ENCODE results near the gene OMP. TPM values are rescaled to one million over a fixed set of nuclear protein-coding genes. Genes with fewer than 3 reads are reported as not detected.

Gene OMP
- polyA plus RNA-seq, 3 donors, result 0.29 to 0.64 TPM; not detected in 1

GRCh38 chr11:77129069-77129841 lies 26.6 kb downstream of the OMP start:
- no peak for DNase-seq (ENCODE audit: extremely low read depth in 1 of 11, low read depth in 9 of 11, low spot score in 4 of 11)

DNA sequence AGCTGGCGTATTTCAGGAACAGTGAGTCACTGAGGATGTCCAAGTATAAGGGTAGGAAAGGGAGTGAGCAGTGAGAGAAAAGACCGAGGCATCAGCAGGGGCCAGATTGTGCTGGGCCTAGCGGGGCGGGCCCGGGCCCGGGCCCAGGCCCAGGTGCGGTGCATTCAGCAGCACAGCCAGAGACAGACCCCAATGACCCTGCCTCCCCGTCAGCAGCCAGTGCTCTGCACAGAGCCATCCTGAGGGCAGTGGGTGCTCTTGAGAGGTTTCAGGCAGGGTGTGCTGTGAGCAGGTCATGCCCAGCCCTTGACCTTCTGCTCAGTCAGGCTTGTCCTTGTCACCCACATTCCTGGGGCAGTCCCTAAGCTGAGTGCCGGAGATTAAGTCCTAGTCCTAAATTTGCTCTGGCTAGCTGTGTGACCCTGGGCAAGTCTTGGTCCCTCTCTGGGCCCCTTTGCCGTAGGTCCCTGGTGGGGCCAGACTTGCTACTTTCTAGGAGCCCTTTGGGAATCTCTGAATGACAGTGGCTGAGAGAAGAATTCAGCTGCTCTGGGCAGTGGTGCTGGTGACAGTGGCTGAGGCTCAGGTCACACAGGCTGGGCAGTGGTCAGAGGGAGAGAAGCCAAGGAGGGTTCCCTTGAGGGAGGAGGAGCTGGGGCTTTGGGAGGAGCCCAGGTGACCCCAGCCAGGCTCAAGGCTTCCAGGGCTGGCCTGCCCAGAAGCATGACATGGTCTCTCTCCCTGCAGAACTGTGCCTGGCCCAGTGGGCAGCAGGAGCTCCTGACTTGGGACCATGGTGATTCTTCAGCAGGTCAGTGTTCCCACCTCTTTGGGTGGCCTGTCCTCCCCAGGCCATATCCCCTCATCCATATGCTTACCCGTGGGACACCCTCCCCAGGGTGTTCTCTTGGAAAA lies 27.5 kb downstream of the OMP start:
- no peak for DNase-seq (ENCODE audit: extremely low read depth in 1 of 11, low read depth in 9 of 11, low spot score in 4 of 11)

- no peak for DNase-seq (ENCODE audit: extremely low read depth in 1 of 11, low read depth in 9 of 11, low spot score in 4 of 11)
These were observed 28.3 kb downstream of the OMP start for GRCh38 chr11:77130763-77131513.

GRCh38 chr11:77131560-77131959 lies 28.9 kb downstream of the OMP start:
- DNase-seq (ENCODE audit: extremely low read depth in 1 of 11, low read depth in 9 of 11, low spot score in 4 of 11), result no peak

DNA sequence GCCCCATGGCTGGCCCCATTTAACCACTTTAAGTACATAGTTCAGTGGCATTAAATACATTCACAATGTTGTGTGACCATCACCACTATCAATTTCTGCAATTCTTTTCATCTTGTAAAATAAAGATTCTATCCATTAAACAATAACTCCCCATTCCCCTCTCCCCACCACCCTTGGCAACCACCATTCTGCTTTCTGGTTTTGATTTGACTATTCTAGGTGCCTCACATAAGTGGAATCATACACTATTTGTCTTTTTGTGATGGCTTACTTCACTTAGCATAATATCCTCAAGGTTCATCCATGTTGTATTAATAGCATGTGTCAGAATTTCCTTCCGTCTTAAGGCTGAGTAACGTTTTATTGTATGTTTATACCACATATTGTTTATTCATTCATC lies 32.4 kb downstream of the OMP start:
- no peak for DNase-seq (ENCODE audit: extremely low read depth in 1 of 11, low read depth in 9 of 11, low spot score in 4 of 11)

DNA sequence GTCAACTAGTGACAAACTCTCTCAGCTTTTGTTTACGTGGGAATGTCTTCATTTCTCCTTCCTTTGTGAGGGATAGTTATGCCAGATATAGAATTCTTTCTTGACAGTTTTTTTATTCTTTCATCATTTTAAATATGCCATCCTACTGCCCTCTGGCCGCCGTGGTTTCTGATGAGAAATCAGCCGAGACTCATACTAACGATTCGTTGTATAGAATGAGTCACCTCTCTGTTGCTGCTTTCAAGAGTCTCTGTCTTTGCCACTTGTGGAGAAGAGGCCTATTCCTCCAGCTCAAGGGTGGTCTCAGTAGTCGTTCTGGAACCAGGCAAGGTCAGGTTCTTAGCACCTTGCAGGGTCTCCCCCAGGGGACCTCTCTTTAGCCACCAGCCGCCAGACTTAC lies 33.4 kb downstream of the OMP start:
- no peak for DNase-seq (ENCODE audit: extremely low read depth in 1 of 11, low read depth in 9 of 11, low spot score in 4 of 11)

GRCh38 chr11:77136784-77137420 lies 34.3 kb downstream of the OMP start:
- no peak for DNase-seq (ENCODE audit: extremely low read depth in 1 of 11, low read depth in 9 of 11, low spot score in 4 of 11)

GRCh38 chr11:77137421-77137820 lies 34.8 kb downstream of the OMP start:
- no peak for DNase-seq (ENCODE audit: extremely low read depth in 1 of 11, low read depth in 9 of 11, low spot score in 4 of 11)

DNA sequence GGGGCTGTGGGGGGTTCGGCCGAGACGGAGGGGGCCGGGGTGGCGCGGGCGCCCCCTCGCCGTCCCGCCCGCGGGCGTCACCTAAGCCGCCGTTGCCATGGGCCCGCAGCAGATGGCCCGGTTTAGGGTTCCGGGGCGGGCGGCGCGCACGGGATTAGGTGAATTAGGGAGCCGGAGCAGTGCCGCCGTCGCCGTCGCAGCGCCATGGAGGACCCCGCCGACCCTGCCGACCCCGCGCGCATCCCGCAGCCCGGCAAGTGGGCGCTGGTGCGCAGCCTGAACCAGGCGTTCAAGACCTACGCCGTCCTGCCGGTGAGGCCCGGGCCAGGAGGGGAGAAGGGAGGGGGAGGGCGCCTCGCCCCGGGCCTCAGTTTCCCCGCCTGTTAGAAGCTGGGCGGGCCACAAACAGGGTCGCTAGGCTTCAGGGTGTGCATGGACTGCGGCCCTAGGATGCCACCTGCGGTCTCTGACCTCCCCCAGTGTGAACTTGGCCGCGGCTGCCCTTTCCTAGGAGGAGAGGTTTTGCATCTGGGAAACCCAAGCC lies 35.5 kb downstream of the OMP start:
- no peak for DNase-seq (ENCODE audit: extremely low read depth in 1 of 11, low read depth in 9 of 11, low spot score in 4 of 11)

DNA sequence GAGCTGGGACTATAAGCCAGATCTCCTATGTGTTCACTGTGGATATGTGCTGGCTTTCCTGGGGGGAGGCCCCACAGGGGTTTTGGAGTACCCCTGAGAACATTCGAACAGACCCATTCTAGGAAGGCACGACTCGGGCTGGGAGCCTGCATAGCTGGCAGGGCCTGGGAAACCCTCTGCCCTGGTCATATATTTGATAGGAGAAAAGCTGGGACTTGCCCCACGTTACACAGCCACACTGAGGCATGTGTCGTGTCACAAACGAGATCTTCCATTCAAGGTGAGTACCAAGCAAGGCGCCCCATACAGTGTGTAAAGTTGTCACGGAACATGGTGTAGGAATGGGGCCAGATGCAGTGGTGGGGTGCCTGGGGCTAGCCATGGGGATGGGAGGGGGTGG lies 36.6 kb downstream of the OMP start:
- no peak for DNase-seq (ENCODE audit: extremely low read depth in 1 of 11, low read depth in 9 of 11, low spot score in 4 of 11)

DNA sequence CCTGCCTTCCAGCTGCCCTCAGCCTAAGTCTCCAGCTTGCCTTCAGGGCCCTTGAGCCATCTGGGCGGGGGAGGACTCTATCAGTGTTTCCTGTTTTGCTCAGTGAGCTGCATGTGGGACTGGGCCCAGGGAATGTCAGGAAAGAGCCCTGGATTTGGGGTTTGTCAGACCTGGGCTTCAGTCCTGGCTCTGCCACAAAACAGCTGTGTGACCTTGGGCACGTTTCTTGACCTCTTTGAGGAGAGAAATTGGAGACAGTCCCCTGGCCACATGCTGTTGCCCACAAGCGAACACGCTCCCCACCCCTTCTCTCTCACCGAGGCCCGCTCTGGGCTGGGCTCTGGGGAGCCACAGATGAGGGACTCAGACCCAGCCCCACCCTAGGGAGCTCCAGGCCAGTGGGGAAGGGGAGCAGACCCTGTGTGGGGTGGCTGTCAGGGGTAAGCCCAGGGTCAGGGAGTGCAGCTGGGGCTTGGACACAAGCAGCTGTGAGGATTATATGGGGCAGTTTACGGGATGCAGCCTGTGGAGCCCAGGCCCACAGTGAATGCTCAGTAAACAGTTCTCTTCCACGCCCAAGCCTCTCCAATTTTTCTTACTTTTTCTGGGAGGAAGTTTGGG lies 37.7 kb downstream of the OMP start:
- DNase-seq (ENCODE audit: extremely low read depth in 1 of 11, low read depth in 9 of 11, low spot score in 4 of 11), result no peak

DNA sequence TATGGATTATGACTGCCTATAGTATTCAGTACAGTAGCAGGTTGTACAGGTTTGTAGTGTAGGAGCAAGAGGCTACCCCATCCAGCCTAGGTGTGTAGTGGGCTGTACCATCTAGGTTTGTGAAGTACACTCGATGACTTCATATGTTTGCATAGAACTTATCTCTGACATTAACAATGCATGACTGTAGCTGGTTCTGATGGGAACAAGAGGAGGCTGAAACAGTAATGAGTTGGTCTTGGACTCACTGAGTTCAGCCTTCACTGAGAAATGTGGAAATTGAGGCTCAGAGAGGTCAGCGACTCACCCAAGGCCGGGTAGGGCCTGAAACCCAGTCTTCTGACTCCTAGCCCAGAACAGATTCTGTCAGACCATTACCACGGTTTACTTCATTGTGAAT lies 38.4 kb downstream of the OMP start:
- no peak for DNase-seq (ENCODE audit: extremely low read depth in 1 of 11, low read depth in 9 of 11, low spot score in 4 of 11)

GRCh38 chr11:77141475-77141874 lies 38.8 kb downstream of the OMP start:
- DNase-seq (ENCODE audit: extremely low read depth in 1 of 11, low read depth in 9 of 11, low spot score in 4 of 11), result no peak

GRCh38 chr11:77142091-77142975 lies 39.7 kb downstream of the OMP start:
- no peak for DNase-seq (ENCODE audit: extremely low read depth in 1 of 11, low read depth in 9 of 11, low spot score in 4 of 11)

DNA sequence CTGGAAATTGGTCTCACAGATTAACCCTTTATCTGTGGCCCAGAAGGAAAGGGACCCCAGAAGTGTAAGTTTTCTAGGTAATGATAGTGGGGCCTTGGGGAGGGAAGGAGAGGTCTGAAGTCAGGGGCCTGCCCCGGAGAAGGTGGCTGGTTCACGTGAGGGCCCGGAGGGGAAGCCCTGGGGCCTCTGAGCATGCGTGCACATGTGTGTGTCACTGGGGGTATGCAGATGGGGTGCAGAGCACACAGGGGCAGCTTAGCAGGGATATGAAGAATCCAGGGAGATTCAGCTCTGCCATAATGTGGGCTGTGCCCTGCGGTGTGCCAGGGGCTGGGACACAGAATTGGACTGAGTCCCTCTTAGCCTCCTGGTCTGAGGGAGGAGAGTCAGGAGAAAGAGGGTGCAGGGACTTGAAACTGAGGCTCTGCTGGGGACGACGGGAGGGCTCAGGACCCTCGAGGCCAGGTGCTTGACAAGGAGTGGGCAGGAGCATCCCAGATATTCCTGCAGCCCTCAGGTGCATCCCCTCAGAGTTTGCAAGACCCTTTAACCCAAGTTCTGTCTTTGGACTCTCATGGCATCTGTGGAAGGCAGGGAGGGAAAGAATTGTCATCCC lies 40.9 kb downstream of the OMP start:
- no peak for DNase-seq (ENCODE audit: extremely low read depth in 1 of 11, low read depth in 9 of 11, low spot score in 4 of 11)

GRCh38 chr11:77144196-77144856 lies 41.7 kb downstream of the OMP start:
- no peak for DNase-seq (ENCODE audit: extremely low read depth in 1 of 11, low read depth in 9 of 11, low spot score in 4 of 11)

All from renal cortex interstitium (tissue), 11 donors.